ENCODE measurements around the gene HTRA3. TPM values are rescaled to one million over a fixed set of nuclear protein-coding genes. Genes with fewer than 3 reads are reported as not detected.

HTRA3 gene
- total RNA-seq, 1 donor from 2014 or later: not detected

DNA sequence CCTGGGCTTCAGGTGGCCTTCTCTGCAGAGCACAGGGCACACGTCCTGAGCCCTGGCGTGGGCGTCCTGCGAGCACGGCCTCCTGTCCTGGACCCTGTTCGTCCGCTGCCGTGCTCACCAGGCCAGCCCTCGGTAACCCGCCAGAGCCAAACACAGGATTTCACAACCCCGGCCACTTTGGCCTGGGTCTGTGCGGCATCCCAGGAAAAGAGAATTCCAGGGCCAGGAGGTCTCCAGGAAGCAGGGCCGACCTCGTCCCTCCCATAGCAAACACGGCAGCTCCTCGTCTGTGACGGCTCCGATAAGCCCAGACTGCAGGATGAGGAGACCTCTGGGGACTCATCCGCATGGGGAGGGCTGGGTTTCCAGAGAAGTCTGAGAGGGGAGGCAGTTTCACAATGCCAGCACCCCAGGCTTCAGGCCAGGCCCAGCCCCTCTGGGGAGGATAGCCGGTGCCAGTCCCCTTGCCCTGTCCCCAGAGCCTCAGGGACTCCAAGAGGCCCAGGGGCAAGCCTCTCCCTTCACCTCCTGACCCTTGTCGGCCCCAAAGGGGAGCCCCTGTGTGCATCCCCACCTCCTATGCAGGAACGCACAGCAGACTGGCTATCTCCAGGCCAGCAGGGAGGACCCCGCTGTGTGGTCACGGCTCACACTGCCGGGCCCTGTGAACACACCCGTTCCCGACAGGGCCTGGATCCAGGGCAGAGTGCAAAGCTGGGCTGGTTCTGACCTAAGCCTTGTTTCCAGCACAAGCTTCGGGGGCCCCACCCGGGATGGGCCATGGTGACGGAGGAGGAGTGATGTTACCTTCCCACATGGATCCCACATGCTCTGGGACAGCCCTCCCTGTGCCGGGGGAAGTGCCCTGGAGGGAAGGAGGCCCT lies 22.3 kb upstream of the HTRA3 start:
- Mint-ChIP-seq H3K27me3 (no peaks in the 10 kb centered on the region), H3K4me1 (no peaks in the 10 kb centered on the region), H3K27ac (no peak overlapping the region), H3K4me3 (no peak overlapping the region), H3K9me3 (no peaks in the 10 kb centered on the region), H3K36me3 (ENCODE audit: low read depth) (no peaks in the 10 kb centered on the region)
- intact Hi-C loops (cut with micrococcal nuclease): loop anchor here (10.0 kb wide), 1 partner anchor 348 kb away; the partner anchor contains the start of gene CPZ
- no peak for DNase-seq

DNA sequence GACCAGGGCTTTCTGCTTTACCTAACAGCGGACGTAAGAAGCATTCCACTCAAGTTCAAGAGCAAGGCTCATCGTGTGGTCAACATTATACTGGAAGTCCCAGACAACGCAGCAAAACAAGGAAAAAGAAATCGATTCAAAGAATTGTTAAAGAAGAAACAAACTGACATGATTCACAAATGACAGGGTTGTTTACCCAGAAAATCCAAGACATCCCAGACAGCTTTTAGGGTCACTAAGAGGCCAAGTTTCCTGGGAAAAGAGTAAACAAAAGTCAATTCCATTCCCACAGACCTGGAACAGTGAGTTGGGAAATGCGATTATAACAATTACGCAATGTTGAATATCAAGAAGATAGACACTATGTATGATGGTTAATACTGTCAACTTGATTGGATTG lies 21.5 kb upstream of the HTRA3 start:
- H3K9me3 Mint-ChIP-seq: no peaks in the 10 kb centered on the region
- DNase-seq: no peak
- no peak overlapping the region for H3K27ac Mint-ChIP-seq
- no peaks in the 10 kb centered on the region for H3K27me3 Mint-ChIP-seq
- intact Hi-C loops (cut with micrococcal nuclease): loop anchor here (10.0 kb wide), 1 partner anchor 347 kb away; the partner anchor contains the start of gene CPZ
- no peak overlapping the region for H3K4me3 Mint-ChIP-seq
- no peaks in the 10 kb centered on the region for H3K36me3 Mint-ChIP-seq (ENCODE audit: low read depth)
- no peaks in the 10 kb centered on the region for H3K4me1 Mint-ChIP-seq

DNA sequence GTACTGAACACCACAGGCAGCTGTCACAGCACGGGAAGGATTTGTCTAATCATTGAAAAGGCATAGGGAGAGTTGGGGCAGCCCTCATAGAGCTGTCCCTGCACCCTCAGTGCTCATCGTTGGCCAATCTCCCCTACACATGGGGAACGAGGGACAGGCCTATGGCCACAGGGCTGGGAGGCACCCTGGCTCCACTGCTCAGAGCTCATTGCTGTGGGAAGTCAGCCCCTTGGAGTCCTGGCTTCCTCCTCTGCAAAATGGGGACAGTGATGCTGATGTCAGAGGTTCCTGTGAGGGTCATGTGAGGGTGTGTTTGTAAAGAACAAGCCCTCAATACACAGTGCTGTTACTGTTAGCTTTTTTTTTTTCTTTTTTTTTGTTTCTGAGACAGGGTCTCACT lies 19.3 kb upstream of the HTRA3 start:
- intact Hi-C loops (cut with micrococcal nuclease): no loop called here
- H3K9me3 Mint-ChIP-seq: no peaks in the 10 kb centered on the region
- no peaks in the 10 kb centered on the region for H3K4me1 Mint-ChIP-seq

DNA sequence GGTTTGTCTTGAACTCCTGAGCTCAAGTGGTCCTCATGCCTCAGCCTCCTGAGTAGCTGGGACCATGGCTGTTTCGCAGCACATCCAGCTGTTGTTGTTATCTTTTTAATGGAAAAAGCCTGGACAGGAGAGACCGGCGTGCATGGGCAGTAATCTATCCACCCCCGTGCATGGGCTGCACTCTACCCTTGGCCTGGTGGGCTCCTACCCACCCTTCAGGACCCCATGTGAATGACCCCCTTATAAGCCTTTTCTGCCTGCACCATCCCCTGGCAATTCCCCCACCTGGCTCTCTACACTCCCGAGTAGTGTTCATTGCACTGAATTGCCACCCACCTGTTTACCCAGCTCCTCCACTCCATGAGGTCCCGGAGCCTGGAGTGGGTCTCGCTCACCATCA lies 18.9 kb upstream of the HTRA3 start:
- DNase-seq: no peak
- Mint-ChIP-seq H3K27me3 (no peaks in the 10 kb centered on the region), H3K27ac (no peak overlapping the region), H3K9me3 (no peaks in the 10 kb centered on the region), H3K4me3 (no peak overlapping the region), H3K4me1 (no peaks in the 10 kb centered on the region), H3K36me3 (ENCODE audit: low read depth) (no peaks in the 10 kb centered on the region)
- intact Hi-C loops (cut with micrococcal nuclease): no loop called here

More for the DNA sequence above, 19.3 kb upstream of the HTRA3 start:
- H3K36me3 Mint-ChIP-seq (ENCODE audit: low read depth): no peaks in the 10 kb centered on the region
- DNase-seq: no peak
- H3K27ac Mint-ChIP-seq: no peak overlapping the region
- H3K4me3 Mint-ChIP-seq: no peak overlapping the region
- no peaks in the 10 kb centered on the region for H3K27me3 Mint-ChIP-seq

DNA sequence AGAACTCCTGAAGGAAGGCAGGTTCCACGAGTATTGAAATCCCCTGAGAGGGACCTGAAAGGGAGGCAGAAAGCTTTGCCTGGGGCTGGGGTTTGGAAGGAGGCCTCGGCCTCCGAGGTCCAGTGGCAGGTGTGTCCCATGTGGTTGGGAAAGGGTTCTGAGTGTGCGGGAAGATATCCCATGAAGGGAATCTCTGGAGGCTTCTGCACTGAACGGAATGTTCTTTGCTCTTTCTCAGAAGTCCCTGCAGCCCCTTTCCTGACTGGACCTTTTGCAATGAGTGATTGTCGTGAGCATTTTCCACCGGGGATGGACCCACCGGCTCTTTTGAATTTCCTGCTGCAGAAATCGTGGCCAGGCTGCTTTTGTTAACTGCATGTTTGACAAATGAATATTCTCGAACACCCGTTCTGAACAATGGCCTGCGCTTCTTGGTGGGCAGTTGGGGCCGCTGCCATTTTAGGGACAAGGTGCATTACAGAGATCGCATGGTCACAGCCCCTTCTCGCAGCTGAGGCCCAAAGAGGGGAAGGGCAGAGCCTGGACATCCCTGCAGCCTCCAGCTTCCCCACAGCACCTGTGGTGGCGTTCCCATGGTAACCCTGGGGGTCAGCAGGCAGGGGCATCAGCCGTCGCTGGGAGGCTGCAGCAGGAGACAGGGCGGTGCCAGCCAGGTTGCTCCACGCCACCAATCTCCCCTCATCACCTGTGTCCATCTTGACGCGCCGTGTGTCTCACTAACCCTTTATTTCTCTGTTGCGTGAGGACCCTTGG lies 18.3 kb upstream of the HTRA3 start:
- Mint-ChIP-seq H3K27me3 (no peaks in the 10 kb centered on the region), H3K36me3 (ENCODE audit: low read depth) (no peaks in the 10 kb centered on the region), H3K4me1 (no peaks in the 10 kb centered on the region), H3K27ac (no peak overlapping the region), H3K4me3 (no peak overlapping the region), H3K9me3 (no peaks in the 10 kb centered on the region)
- intact Hi-C loops (cut with micrococcal nuclease): no loop called here
- no peak for DNase-seq

DNA sequence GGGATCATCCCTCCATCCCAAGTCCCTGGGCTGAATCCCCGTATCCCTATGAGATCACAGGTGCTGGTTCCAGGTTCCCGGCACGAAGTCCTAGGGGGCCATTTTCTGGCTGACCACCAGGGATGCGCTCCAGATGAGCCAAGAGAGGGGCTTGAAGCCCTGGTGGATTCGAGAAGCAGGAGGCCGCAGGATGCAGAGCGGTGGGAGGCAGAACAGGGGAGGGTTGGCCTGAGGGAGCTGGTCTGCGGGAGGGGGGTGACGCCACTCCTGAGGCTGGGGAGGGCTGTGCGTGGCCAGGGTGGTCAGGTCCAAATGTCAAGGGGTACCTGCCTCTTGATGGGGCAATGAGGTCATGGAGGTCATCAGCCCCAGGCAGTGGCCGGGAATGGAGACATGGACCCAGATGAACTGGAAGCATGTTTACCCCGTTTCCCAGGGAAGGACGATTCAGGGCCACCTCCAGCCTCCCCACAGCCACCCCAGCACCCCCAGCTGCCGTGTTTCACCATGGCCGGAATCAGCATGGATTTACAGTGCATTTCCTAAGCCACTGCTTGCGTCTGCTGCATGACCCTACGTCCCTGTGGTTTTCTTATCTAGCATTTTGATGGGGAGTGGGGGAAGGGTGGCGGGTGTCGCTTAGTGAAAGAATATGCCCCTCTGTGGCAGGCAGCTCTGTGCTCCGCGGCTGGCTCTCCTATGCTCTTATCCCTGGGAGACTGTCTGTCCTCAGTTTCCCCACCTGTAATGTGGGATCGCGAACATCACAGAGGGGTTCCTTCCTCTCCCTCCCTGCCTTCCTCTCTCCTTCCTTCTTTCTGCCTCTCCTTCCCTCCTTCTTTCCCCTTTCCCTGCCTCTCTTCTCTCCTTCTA lies 17.0 kb upstream of the HTRA3 start:
- H3K27me3 Mint-ChIP-seq: no peaks in the 10 kb centered on the region

DNA sequence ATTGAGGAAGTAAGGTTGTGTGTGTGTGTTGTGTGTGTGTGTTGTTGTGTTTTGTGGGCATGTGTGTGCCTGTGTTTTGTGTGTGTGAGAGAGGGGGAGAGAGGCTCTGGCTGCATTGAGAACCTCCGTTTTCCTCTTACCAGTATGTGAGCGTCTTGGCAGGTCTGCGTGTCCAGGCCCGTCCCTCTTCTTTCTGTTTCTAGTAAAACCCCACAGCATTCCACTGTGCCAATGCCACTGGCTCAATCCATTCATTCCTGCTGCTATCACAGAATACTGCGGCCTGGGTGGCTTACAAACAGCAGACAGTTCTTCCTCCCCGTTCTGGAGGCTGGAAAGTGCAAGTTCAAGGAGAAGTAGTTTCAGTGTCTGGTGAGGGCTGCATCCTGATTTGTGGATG lies 15.5 kb upstream of the HTRA3 start:
- H3K27me3 Mint-ChIP-seq: no peaks in the 10 kb centered on the region
- H3K9me3 Mint-ChIP-seq: no peaks in the 10 kb centered on the region
- H3K4me1 Mint-ChIP-seq: no peaks in the 10 kb centered on the region
- H3K36me3 Mint-ChIP-seq (ENCODE audit: low read depth): no peaks in the 10 kb centered on the region
- DNase-seq: no peak
- intact Hi-C loops (cut with micrococcal nuclease): no loop called here
- no peak overlapping the region for H3K4me3 Mint-ChIP-seq
- H3K27ac Mint-ChIP-seq: no peak overlapping the region

More for the DNA sequence above, 17.0 kb upstream of the HTRA3 start:
- Mint-ChIP-seq H3K4me3 (no peak overlapping the region), H3K27ac (no peak overlapping the region), H3K9me3 (no peaks in the 10 kb centered on the region), H3K36me3 (ENCODE audit: low read depth) (no peaks in the 10 kb centered on the region), H3K4me1 (no peaks in the 10 kb centered on the region)
- intact Hi-C loops (cut with micrococcal nuclease): no loop called here
- no peak for DNase-seq

DNA sequence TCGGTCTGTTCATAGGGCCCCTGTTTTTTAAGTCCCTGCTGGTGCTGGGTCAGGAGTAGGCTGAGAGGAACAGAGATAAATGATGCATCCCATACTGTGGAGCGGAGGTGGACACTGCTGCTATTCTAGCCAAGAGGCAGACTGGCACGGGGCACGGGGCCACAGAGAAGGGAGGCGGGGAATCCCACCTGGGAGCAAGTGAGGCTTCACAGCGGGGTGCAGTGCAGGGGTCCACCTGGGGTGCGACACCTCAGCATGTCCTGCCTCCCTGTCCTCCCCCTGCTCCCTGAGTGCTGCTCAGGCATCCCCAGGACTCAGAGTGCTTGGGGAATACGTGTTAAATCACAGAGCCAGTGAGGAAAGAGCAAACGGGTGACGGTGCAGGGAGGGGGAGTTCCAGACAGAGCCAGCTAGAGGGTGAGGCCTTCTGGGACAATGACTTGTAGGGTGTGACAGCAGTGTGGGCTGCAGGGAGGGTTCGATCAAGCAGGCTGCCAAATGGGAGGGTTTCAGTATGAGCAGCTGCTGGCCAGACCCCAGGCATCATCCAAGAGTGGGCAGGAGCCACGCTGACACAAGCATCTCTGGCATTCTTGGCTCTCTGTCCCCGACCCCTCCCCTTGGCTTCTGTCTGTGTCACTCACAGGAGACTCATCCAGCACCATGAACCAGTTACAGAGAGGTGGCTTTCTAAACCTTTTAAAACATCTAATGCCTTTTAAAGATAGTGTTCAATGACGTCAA lies 13.7 kb upstream of the HTRA3 start:
- no peaks in the 10 kb centered on the region for H3K4me1 Mint-ChIP-seq
- H3K36me3 Mint-ChIP-seq (ENCODE audit: low read depth): no peaks in the 10 kb centered on the region
- H3K9me3 Mint-ChIP-seq: no peaks in the 10 kb centered on the region
- H3K4me3 Mint-ChIP-seq: no peak overlapping the region
- H3K27me3 Mint-ChIP-seq: no peaks in the 10 kb centered on the region
- intact Hi-C loops (cut with micrococcal nuclease): no loop called here
- H3K27ac Mint-ChIP-seq: no peak overlapping the region
- no peak for DNase-seq

DNA sequence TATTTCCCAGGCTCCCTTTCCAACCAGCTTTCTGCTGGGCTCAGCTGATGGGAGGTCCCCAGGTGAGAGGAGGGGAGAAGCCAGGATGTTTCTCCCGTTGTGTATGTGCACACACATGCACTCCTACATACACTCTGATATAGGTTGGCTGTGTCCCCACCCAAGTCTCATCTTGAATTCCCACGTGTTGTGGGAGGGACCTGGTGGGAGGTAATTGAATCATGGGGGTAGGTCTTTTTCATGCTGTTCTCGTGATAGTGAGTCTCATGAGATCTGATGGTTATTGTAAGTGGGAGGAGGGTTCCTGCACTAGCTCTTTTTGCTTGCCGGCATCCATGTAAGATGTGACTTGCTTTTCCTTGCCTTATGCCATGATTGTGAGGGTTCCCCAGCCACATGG lies 11.7 kb upstream of the HTRA3 start:
- intact Hi-C loops (cut with micrococcal nuclease): no loop called here
- Mint-ChIP-seq H3K9me3 (no peaks in the 10 kb centered on the region), H3K36me3 (ENCODE audit: low read depth) (no peaks in the 10 kb centered on the region), H3K4me3 (no peak overlapping the region), H3K27me3 (no peaks in the 10 kb centered on the region), H3K4me1 (no peaks in the 10 kb centered on the region), H3K27ac (no peak overlapping the region)
- DNase-seq: no peak

DNA sequence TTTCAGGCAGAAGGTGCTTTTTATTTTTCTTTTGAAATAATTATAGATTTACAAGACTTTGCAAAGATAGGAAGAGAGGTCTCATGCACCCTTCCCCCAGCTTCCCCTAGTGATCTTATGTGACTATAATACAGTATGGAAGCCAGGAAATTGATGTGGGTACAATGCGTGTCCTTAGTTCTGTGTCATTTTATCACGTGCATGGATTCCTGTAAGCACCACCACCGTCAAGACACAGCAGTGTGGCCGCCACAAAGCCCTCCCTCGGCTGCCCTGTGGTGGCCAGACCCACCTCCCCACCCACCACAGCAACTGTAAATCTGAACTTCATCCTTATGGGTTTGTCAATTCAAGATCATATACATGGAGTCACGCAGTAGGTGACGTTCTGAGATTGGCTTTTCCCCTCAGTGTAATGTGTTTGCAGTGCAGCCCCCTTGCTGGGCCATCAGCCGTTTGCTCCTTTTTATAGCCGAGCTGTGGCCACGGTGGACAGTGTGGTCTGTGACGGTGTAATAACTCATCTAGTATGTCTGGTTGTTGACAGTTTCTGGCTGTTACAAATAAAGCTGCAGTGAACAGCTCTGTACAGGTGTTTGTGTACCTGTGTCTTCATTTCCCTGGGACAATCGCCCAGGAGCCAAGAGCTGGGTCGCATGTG lies 10.9 kb upstream of the HTRA3 start:
- H3K27me3 Mint-ChIP-seq: no peaks in the 10 kb centered on the region

DNA sequence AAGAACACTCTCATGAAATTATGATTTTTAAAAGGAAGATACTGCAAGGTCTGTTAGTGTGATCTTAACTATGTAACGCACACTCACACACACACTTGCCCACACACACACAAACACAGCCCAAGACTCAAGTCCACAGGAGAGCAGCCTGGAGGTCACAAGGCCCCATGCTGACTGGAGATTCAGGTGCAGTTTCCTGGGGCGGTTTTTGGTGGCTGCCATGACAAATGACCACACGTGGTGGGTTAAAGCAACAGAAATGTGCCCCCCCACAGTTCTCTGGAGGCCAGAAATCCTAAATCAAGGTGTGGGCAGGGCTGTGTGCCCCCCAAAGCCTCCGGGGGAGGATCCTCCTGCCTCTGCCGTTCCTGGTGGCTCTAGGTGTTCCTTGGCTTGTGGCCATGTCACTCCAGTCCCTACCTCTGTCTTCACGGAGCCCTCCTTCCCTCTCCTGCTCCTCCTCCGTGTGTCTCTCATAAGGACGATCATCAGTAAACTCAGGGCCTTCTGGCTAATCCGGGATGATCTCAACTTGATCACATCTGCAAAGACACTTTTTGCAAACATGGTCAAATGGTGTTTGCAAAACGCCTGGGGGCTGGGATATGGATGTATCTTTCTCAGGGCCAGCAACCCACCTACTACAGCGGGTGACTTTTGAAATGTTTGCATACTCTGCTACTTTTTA lies 9.7 kb upstream of the HTRA3 start:
- Mint-ChIP-seq H3K27me3 (no peaks in the 10 kb centered on the region), H3K4me3 (no peak overlapping the region), H3K9me3 (no peaks in the 10 kb centered on the region), H3K27ac (no peak overlapping the region), H3K36me3 (ENCODE audit: low read depth) (no peaks in the 10 kb centered on the region), H3K4me1 (no peaks in the 10 kb centered on the region)
- DNase-seq: no peak
- intact Hi-C loops (cut with micrococcal nuclease): no loop called here

More for the DNA sequence above, 10.9 kb upstream of the HTRA3 start:
- no peak for DNase-seq
- H3K27ac Mint-ChIP-seq: no peak overlapping the region
- H3K36me3 Mint-ChIP-seq (ENCODE audit: low read depth): no peaks in the 10 kb centered on the region
- no peak overlapping the region for H3K4me3 Mint-ChIP-seq
- intact Hi-C loops (cut with micrococcal nuclease): no loop called here
- no peaks in the 10 kb centered on the region for H3K4me1 Mint-ChIP-seq
- H3K9me3 Mint-ChIP-seq: no peaks in the 10 kb centered on the region

DNA sequence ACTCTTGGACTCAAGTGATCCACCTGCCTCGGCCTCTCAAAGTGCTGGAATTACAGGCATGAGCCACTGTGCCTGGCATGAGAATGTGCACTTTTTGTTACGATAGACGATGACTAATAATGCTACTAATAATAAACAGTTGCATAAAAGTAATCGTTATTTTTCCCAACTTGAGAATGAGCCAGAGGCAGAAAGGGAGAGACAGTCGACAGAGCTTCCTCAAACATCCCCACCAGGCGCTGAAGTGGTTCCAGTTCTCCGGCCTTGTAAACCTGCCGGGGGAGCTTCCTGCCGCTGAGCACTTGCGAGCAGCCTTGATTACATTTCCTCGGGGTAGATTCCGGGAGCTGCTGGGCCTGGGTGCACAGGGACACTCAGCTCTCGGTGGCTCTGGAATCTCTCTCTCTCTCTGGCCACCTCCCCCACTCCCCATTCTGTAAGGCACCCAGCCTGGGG lies 8.9 kb upstream of the HTRA3 start:
- H3K4me3 Mint-ChIP-seq: no peak overlapping the region
- no peaks in the 10 kb centered on the region for H3K9me3 Mint-ChIP-seq
- no peaks in the 10 kb centered on the region for H3K4me1 Mint-ChIP-seq
- no peak overlapping the region for H3K27ac Mint-ChIP-seq
- intact Hi-C loops (cut with micrococcal nuclease): no loop called here
- H3K27me3 Mint-ChIP-seq: no peaks in the 10 kb centered on the region
- DNase-seq: no peak
- H3K36me3 Mint-ChIP-seq (ENCODE audit: low read depth): no peaks in the 10 kb centered on the region

Measured in activated CD4-positive, alpha-beta T cell treated with anti-CD3 and anti-CD28 coated beads, Interleukin-2, amount 10 ng/mL, durations not matched to agents 24 days and 14 days (primary cell).